Measurements from ENCODE around the gene KBTBD3.
"Not testable (repeated sequence)": the region's sequence is repeated elsewhere in the genome, so short reads cannot be mapped to it uniquely, and the experiment has no call there.

The KBTBD3 gene

DNA sequence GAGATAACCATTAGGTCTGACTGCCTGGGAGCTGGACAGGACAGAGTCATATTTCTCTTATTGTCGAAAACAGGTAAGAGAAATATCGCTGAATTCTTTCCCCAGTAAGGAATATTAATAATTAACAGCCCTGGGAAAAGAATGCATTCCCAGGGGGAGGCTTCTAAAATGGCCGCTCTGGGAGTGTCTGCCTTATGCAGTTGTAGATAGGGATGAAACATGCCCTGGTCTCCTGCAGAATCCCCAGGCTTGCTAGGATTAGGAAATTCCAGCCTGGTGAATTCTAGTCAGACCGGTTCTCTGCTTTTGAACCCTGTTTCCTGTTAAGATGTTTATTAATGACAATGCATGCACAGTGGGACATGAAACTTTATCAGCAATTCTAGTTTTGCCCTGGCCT is 74.1 kb downstream of the KBTBD3 start:
- not testable (repeated sequence) for H4K91ac ChIP-seq (ENCODE audit: low read length); H3K27me3 ChIP-seq (ENCODE audit: control insufficient read depth in 1 of 2, insufficient read depth in 1 of 2, low read length in 2 of 2); H3K4me1 ChIP-seq (ENCODE audit: control insufficient read depth, insufficient read depth, low read depth, low read length); H2AFZ ChIP-seq (ENCODE audit: low read depth, low read length); H2BK12ac ChIP-seq (ENCODE audit: low read length in 2 of 2); H2BK120ac ChIP-seq (ENCODE audit: low read depth, low read length); H3K23ac ChIP-seq (ENCODE audit: low read length in 2 of 2); H3K4me3 ChIP-seq (ENCODE audit: insufficient read depth in 1 of 2, low read depth in 1 of 2, low read length in 2 of 2); H2AK5ac ChIP-seq (ENCODE audit: low read length, severe bottlenecking); H3K14ac ChIP-seq (ENCODE audit: low read length in 2 of 2); H2BK5ac ChIP-seq (ENCODE audit: low read depth, low read length, poor library complexity, severe bottlenecking); H2BK15ac ChIP-seq (ENCODE audit: low read depth, poor library complexity, severe bottlenecking); H3K4ac ChIP-seq (ENCODE audit: low read depth in 1 of 2, low read length in 2 of 2); H4K8ac ChIP-seq (ENCODE audit: low read length); H3K4me2 ChIP-seq (ENCODE audit: low read length, poor library complexity, severe bottlenecking); H3K27ac ChIP-seq (ENCODE audit: low read length, poor library complexity, severe bottlenecking); H3K9ac ChIP-seq (ENCODE audit: low read length); H3K18ac ChIP-seq (ENCODE audit: low read depth in 1 of 2, low read length in 2 of 2); DNase-seq; H3K9me3 ChIP-seq (ENCODE audit: control insufficient read depth, low read length)
- 95% methylated on average over 2 of the region's 4 CpGs for WGBS
- H3K36me3 ChIP-seq (ENCODE audit: control insufficient read depth in 1 of 2, insufficient read depth in 2 of 2, low read depth in 1 of 2, low read length in 2 of 2), result peaks cover 13 to 36% of the 10 kb centered on the region in 2 experiments
- H3K79me1 ChIP-seq (replicated peaks; ENCODE audit: low read length, poor library complexity, severe bottlenecking), result peaks cover 24% of the 10 kb centered on the region

DNA sequence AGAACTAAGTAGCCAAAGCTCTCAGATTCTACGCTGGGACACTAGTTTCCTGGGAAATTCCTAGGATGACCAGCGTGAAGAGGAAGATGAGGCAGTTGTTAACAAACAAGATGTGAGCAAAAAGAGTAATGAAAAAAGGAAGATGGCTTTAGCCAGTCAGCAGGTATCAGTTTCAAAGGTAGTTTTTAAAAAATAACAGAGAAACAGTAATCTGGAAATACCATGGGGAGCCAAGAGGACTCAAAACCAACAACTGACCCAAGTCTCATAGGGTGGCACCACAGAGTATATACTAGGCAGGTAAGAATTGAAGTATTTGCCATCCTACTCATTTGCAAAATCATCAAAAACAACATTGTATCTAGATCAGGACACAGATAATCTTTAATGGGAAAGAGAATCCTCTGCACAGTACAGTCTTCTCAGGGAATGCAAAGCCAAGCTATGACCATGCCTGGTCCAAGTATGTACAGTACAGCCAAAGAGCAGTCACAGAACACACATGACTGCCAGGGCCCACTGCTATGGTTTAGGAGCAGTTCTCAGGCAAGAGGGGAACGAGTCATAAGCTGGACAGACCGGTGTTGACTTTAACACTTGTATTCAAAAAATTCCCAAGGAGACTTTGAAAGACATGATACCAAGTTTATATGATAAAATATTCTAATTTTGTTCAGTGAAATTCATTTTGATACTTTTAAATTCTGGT is 75.7 kb downstream of the KBTBD3 start:
- DNase-seq, result no peak

More for the DNA sequence above, 75.7 kb downstream of the KBTBD3 start:
- WGBS, result 95% methylated on average over 4 of the region's 4 CpGs
- Histone ChIP-seq H3K27me3 (ENCODE audit: control insufficient read depth in 1 of 2, insufficient read depth in 1 of 2, low read length in 2 of 2) (no peaks in the 10 kb centered on the region), H2BK15ac (ENCODE audit: low read depth, poor library complexity, severe bottlenecking) (no peak overlapping the region), H3K9ac (ENCODE audit: low read length) (no peak overlapping the region), H3K23ac (ENCODE audit: low read length in 2 of 2) (no peak overlapping the region), H4K8ac (ENCODE audit: low read length) (no peak overlapping the region), H3K27ac (ENCODE audit: low read length, poor library complexity, severe bottlenecking) (no peak overlapping the region), H2BK12ac (ENCODE audit: low read length in 2 of 2) (no peak overlapping the region), H3K9me3 (ENCODE audit: control insufficient read depth, low read length) (peaks cover 8% of the 10 kb centered on the region), H3K36me3 (ENCODE audit: control insufficient read depth in 1 of 2, insufficient read depth in 2 of 2, low read depth in 1 of 2, low read length in 2 of 2) (peaks cover 10 to 23% of the 10 kb centered on the region in 2 experiments), H2BK5ac (ENCODE audit: low read depth, low read length, poor library complexity, severe bottlenecking) (no peak overlapping the region), H2BK120ac (ENCODE audit: low read depth, low read length) (no peak overlapping the region), H3K79me1 (replicated peaks; ENCODE audit: low read length, poor library complexity, severe bottlenecking) (peaks cover 21% of the 10 kb centered on the region), H4K91ac (ENCODE audit: low read length) (no peak overlapping the region), H2AK5ac (ENCODE audit: low read length, severe bottlenecking) (no peak overlapping the region), H3K4ac (ENCODE audit: low read depth in 1 of 2, low read length in 2 of 2) (no peak overlapping the region), H3K18ac (ENCODE audit: low read depth in 1 of 2, low read length in 2 of 2) (no peak overlapping the region), H2AFZ (ENCODE audit: low read depth, low read length) (no peak overlapping the region), H3K4me1 (ENCODE audit: control insufficient read depth, insufficient read depth, low read depth, low read length) (no peaks in the 10 kb centered on the region), H3K4me2 (ENCODE audit: low read length, poor library complexity, severe bottlenecking) (no peak overlapping the region), H3K14ac (ENCODE audit: low read length in 2 of 2) (no peak overlapping the region), H3K4me3 (ENCODE audit: insufficient read depth in 1 of 2, low read depth in 1 of 2, low read length in 2 of 2) (no peak overlapping the region)
